HepG2 (cell line): ENCODE measurements around the gene LACTBL1. TPM values are rescaled to one million over a fixed set of nuclear protein-coding genes. Genes with fewer than 3 reads are reported as not detected.
"Not testable (repeated sequence)": the region's sequence is repeated elsewhere in the genome, so short reads cannot be mapped to it uniquely, and the experiment has no call there.

Source experiments
- ATAC-seq: fragments of 200-7000 bp; cut with Tn5 transposase; 3 replicates; pipeline ENCODE4 v1.9.1; 2020; ENCODE audit warnings: mild to moderate bottlenecking, moderate library complexity
- BruUV-seq: library from RNA; stranded (reverse); fragments of 400-500 nt; replicated peaks from 2 replicates; lab custom pipeline; 2021; lab: Mats Ljungman, UMichigan
- CTCF ChIA-PET: fragments of 300-600 bp; formaldehyde crosslinking; extraction: SDS; loops from one replicate; lab custom pipeline; 2021; ENCODE audit warnings: low total read pairs, inconsistent platforms, low intra/inter-chr PET ratio; lab: Yijun Ruan, JAX
- POLR2A ChIA-PET: fragments of 350-600 bp; sonication (Branson Sonifier 250); formaldehyde crosslinking; loops from one replicate; lab custom pipeline; 2020; ENCODE audit warnings: antibody characterized with exemption, inconsistent platforms; lab: Yijun Ruan, JAX
- DNase-seq: peaks from one replicate; pipeline ENCODE4 v3.0.0-alpha.2; 2015; ENCODE audit warnings: low spot score
- FAIRE-seq: peaks from 3 replicates; lab custom pipeline; 2011; peaks lifted over from hg19 to GRCh38; lab: Jason Lieb, UNC
- H2AFZ ChIP-seq: one replicate; pipeline ENCODE4 v1.6.1; 2011; ENCODE audit warnings: low read length, inconsistent platforms
- H3K27ac ChIP-seq: fragments of 300-600 bp; 3 replicates; pipeline ENCODE4 v1.8.0; 2011; ENCODE audit warnings: mixed run types, mild to moderate bottlenecking, mixed read lengths, low read length, inconsistent platforms; ENCODE audit not compliant: insufficient read depth; ENCODE audit errors: extremely low read length
- H3K27me3 ChIP-seq, 2 experiments: fragments of 200-600 bp in 1 of 2; 2 replicates in 1 of 2; 3 replicates in 1 of 2; pipeline versions ENCODE4 v1.6.0 to v1.8.0; 2011; ENCODE audit warnings: low read length in 2 of 2, mild to moderate bottlenecking in 2 of 2, moderate library complexity in 2 of 2, inconsistent platforms in 1 of 2; ENCODE audit not compliant: insufficient read depth in 2 of 2, control insufficient read depth in 1 of 2
- H3K36me3 ChIP-seq, 2 experiments: fragments of 200-600 bp in 1 of 2; replicated peaks in 1 of 2; 2 replicates in 1 of 2; 3 replicates in 1 of 2; pipeline versions ENCODE4 v1.5.1 to v1.8.0; 2011; ENCODE audit warnings: low read length in 2 of 2, inconsistent platforms in 1 of 2; ENCODE audit not compliant: insufficient read depth in 2 of 2, control insufficient read depth in 1 of 2
- H3K4me1 ChIP-seq: 2 replicates; pipeline ENCODE4 v1.5.1; 2012; ENCODE audit warnings: low read length, inconsistent platforms; ENCODE audit not compliant: insufficient read depth
- H3K4me2 ChIP-seq: 2 replicates; pipeline ENCODE4 v1.6.0; 2011; ENCODE audit warnings: low read depth, low read length, inconsistent platforms
- H3K4me3 ChIP-seq, 3 experiments: fragments of 200-600 bp in 1 of 3; sonication (generic), shearing (Covaris generic) in 1 of 3; replicated peaks in 1 of 3; 2 replicates each; pipeline ENCODE4 v1.5.1; 2011 to 2016; ENCODE audit warnings: low read length in 3 of 3, inconsistent platforms in 2 of 3, low read depth in 2 of 3, mild to moderate bottlenecking in 2 of 3, control low read depth in 1 of 3, mixed read lengths in 1 of 3; ENCODE audit not compliant: insufficient read depth in 1 of 3
- H3K79me2 ChIP-seq: one replicate; pipeline ENCODE4 v1.6.1; 2011; ENCODE audit warnings: low read length, inconsistent platforms; ENCODE audit not compliant: insufficient read depth
- H3K9ac ChIP-seq: 2 replicates; pipeline ENCODE4 v1.6.0; 2011; ENCODE audit warnings: mild to moderate bottlenecking, low read depth, low read length, inconsistent platforms; ENCODE audit not compliant: insufficient read depth
- H3K9me3 ChIP-seq: 2 replicates; pipeline ENCODE4 v1.5.1; 2012; ENCODE audit warnings: mild to moderate bottlenecking, low read length
- H4K20me1 ChIP-seq: 2 replicates; pipeline ENCODE4 v1.6.0; 2011; ENCODE audit warnings: inconsistent platforms, mild to moderate bottlenecking, low read length, moderate library complexity; ENCODE audit not compliant: insufficient read depth
- ARHGAP35 ChIP-seq: sonication (generic); formaldehyde crosslinking; IDR thresholded peaks from 2 replicates; pipeline ENCODE4 v1.9.0; 2022; ENCODE audit warnings: mild to moderate bottlenecking, inconsistent platforms, moderate library complexity, missing genetic modification reagents, borderline replicate concordance
- ELF3 ChIP-seq: IDR thresholded peaks from 2 replicates; pipeline ENCODE4 v1.6.1; 2016; ENCODE audit warnings: missing genetic modification reagents, missing compliant biosample characterization
- KLF11 ChIP-seq: IDR thresholded peaks from 2 replicates; pipeline ENCODE4 v1.6.1; 2016; ENCODE audit warnings: missing compliant biosample characterization
- SAP130 ChIP-seq: IDR thresholded peaks from 2 replicates; pipeline ENCODE4 v1.6.1; 2016; ENCODE audit warnings: low read depth
- ZNF800 ChIP-seq: sonication (generic); formaldehyde crosslinking; IDR thresholded peaks from 2 replicates; pipeline ENCODE4 v1.4.0; 2020; ENCODE audit warnings: missing genetic modification reagents
- WGBS: methylation state at CpG from one replicate; pipeline ENCODE4 v1.1.6; 2017; ENCODE audit warnings: low lambda C conversion rate; 5-methylcytosine and 5-hydroxymethylcytosine counted together
- in situ Hi-C: cut with HindIII; loops from 2 replicates; pipeline ENCODE4 v1.10.0; 2017; ENCODE audit warnings: low pct_unique_long_range_greater_than_20kb; ENCODE audit not compliant: extremely low pct_ligation_motif_present
- intact Hi-C: fragments of 100-400 bp; cut with micrococcal nuclease; formaldehyde crosslinking; loops from one replicate; pipeline ENCODE4 v1.10.0; 2022; ENCODE audit not compliant: unreplicated experiment
- polyA plus RNA-seq, 8 experiments: library from polyadenylated mRNA; depleted of rRNA in 3 of 8; stranded (reverse) in 7 of 8; unstranded in 1 of 8; fragments of >200 nt; fragmentation: Illumina TruSeq in 4 of 8; extraction: Trizol in 4 of 8; gene quantifications; 2 replicates each; pipeline versions ENCODE4 v1.2.1 to v1.2.3, GENCODE V29; 2011 to 2016; ENCODE audit warnings: low read depth in 4 of 8, missing spikeins in 1 of 8, mixed read lengths in 1 of 8; ENCODE audit not compliant: insufficient read depth in 1 of 8
- total RNA-seq, 5 experiments: library from RNA; depleted of rRNA; stranded (reverse); fragments of >200 nt; fragmentation: Illumina TruSeq; extraction: Trizol; gene quantifications; 2 replicates each; pipeline ENCODE4 v1.2.3, GENCODE V29; 2016; ENCODE audit warnings: low read depth in 1 of 5
- TF ChIP-seq, protein P1 (sequence below): sonication (generic); formaldehyde crosslinking; IDR thresholded peaks from 2 replicates; pipeline ENCODE4 v1.4.0; 2020; ENCODE audit warnings: missing genetic modification reagents
- TF ChIP-seq, protein P2 (sequence below): sonication (generic); formaldehyde crosslinking; IDR thresholded peaks from 2 replicates; pipeline ENCODE4 v1.8.0; 2022; ENCODE audit warnings: mild to moderate bottlenecking, missing genetic modification reagents; ENCODE audit not compliant: insufficient replicate concordance
- TF ChIP-seq, protein P3 (sequence below): sonication (generic); formaldehyde crosslinking; IDR thresholded peaks from 2 replicates; pipeline ENCODE4 v1.4.0; 2020; ENCODE audit warnings: missing genetic modification reagents, borderline replicate concordance

Gene LACTBL1
- total and polyA plus RNA-seq, 2 of the 13 experiments (the other 11 are each of a cell fraction or from before 2014, with no cell fraction given), result 0.12 to 1.3 TPM

- WGBS, result 37% methylated on average over 3 of the region's 3 CpGs
- no peak overlapping the region for H2AFZ ChIP-seq
- H3K9me3 ChIP-seq, result no peaks in the 10 kb centered on the region
- no peaks in the 10 kb centered on the region for H3K36me3 ChIP-seq
- no peak for FAIRE-seq
- no peaks in the 10 kb centered on the region for H3K79me2 ChIP-seq
- peaks cover 1 to 16% of the 10 kb centered on the region in 2 experiments; a peak in 2 of 5 replicates for H3K27me3 ChIP-seq
- DNase-seq, result no peak
- H3K4me1 ChIP-seq, result peaks cover 7% of the 10 kb centered on the region; the same call in 1 of the 2 replicates
- no peak overlapping the region for H3K4me2 ChIP-seq
- no TSS peak for BruUV-seq
- intact Hi-C loops (no loop called here), in situ Hi-C loops (no loop called here)
- H3K27ac ChIP-seq, result no peak overlapping the region
- no peak for TF ChIP-seq ZNF800 (CRISPR knock-in tag)
- TF ChIP-seq KLF11, result no peak
- TF ChIP-seq ELF3 (CRISPR knock-in tag), result no peak
- TF ChIP-seq, protein P1, sequence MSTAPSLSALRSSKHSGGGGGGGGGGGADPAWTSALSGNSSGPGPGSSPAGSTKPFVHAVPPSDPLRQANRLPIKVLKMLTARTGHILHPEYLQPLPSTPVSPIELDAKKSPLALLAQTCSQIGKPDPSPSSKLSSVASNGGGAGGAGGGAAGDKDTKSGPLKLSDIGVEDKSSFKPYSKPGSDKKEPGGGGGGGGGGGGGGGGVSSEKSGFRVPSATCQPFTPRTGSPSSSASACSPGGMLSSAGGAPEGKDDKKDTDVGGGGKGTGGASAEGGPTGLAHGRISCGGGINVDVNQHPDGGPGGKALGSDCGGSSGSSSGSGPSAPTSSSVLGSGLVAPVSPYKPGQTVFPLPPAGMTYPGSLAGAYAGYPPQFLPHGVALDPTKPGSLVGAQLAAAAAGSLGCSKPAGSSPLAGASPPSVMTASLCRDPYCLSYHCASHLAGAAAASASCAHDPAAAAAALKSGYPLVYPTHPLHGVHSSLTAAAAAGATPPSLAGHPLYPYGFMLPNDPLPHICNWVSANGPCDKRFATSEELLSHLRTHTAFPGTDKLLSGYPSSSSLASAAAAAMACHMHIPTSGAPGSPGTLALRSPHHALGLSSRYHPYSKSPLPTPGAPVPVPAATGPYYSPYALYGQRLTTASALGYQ (CRISPR knock-in tag), result no peak
- TF ChIP-seq SAP130 (CRISPR knock-in tag), result no peak
- no peak for TF ChIP-seq ARHGAP35 (CRISPR knock-in tag)
- TF ChIP-seq, protein P2, sequence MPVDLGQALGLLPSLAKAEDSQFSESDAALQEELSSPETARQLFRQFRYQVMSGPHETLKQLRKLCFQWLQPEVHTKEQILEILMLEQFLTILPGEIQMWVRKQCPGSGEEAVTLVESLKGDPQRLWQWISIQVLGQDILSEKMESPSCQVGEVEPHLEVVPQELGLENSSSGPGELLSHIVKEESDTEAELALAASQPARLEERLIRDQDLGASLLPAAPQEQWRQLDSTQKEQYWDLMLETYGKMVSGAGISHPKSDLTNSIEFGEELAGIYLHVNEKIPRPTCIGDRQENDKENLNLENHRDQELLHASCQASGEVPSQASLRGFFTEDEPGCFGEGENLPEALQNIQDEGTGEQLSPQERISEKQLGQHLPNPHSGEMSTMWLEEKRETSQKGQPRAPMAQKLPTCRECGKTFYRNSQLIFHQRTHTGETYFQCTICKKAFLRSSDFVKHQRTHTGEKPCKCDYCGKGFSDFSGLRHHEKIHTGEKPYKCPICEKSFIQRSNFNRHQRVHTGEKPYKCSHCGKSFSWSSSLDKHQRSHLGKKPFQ (CRISPR knock-in tag), result no peak
- TF ChIP-seq, protein P3, sequence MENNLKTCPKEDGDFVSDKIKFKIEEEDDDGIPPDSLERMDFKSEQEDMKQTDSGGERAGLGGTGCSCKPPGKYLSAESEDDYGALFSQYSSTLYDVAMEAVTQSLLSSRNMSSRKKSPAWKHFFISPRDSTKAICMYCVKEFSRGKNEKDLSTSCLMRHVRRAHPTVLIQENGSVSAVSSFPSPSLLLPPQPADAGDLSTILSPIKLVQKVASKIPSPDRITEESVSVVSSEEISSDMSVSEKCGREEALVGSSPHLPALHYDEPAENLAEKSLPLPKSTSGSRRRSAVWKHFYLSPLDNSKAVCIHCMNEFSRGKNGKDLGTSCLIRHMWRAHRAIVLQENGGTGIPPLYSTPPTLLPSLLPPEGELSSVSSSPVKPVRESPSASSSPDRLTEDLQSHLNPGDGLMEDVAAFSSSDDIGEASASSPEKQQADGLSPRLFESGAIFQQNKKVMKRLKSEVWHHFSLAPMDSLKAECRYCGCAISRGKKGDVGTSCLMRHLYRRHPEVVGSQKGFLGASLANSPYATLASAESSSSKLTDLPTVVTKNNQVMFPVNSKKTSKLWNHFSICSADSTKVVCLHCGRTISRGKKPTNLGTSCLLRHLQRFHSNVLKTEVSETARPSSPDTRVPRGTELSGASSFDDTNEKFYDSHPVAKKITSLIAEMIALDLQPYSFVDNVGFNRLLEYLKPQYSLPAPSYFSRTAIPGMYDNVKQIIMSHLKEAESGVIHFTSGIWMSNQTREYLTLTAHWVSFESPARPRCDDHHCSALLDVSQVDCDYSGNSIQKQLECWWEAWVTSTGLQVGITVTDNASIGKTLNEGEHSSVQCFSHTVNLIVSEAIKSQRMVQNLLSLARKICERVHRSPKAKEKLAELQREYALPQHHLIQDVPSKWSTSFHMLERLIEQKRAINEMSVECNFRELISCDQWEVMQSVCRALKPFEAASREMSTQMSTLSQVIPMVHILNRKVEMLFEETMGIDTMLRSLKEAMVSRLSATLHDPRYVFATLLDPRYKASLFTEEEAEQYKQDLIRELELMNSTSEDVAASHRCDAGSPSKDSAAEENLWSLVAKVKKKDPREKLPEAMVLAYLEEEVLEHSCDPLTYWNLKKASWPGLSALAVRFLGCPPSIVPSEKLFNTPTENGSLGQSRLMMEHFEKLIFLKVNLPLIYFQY (CRISPR knock-in tag), result no peak
- TF ChIP-seq, all 625 proteins: peak for 0
- no peaks in the 10 kb centered on the region for H4K20me1 ChIP-seq
- ChIA-PET POLR2A (no interaction called here), CTCF (no interaction called here)
- no peak overlapping the region for H3K4me3 ChIP-seq
- H3K9ac ChIP-seq, result no peak overlapping the region
- no peak for ATAC-seq
These were observed 31.4 kb upstream of the LACTBL1 start for GRCh38 chr1:23004112-23004511.

- FAIRE-seq, ATAC-seq, H4K20me1 ChIP-seq, H3K4me3 ChIP-seq, intact Hi-C loops, in situ Hi-C loops, DNase-seq, POLR2A ChIA-PET, H3K27ac ChIP-seq, H3K79me2 ChIP-seq, BruUV-seq, CTCF ChIA-PET, H3K9me3 ChIP-seq, H3K4me2 ChIP-seq, H2AFZ ChIP-seq, H3K36me3 ChIP-seq, H3K9ac ChIP-seq, H3K4me1 ChIP-seq: not testable (repeated sequence)
- WGBS, result 30% methylated on average over 4 of the region's 7 CpGs
- peaks cover 1 to 20% of the 10 kb centered on the region in 2 experiments; a peak in 2 of 5 replicates for H3K27me3 ChIP-seq
These were observed 29.6 kb upstream of the LACTBL1 start for GRCh38 chr1:23002218-23002617.
